HG02623 (cell line): ENCODE measurements around the gene SULF2.

Experiments used
- ATAC-seq: cut with Tn5 transposase; IDR thresholded peaks from one replicate; pipeline ENCODE4 v1.9.1; 2021; ENCODE audit warnings: moderate library complexity; ENCODE audit not compliant: unreplicated experiment

The SULF2 gene

GRCh38 chr20:47659904-47660601, 125.2 kb downstream of the SULF2 start:
- no peak for ATAC-seq

- ATAC-seq: no peak
Observed at GRCh38 chr20:47656318-47656717, 129.0 kb downstream of the SULF2 start.

GRCh38 chr20:47655635-47656034, 129.6 kb downstream of the SULF2 start:
- ATAC-seq: no peak

- no peak for ATAC-seq
Observed at GRCh38 chr20:47654370-47654769, 130.9 kb downstream of the SULF2 start.

- ATAC-seq: no peak
Observed at GRCh38 chr20:47653869-47654268, 131.4 kb downstream of the SULF2 start.

GRCh38 chr20:47652794-47653193, 132.5 kb downstream of the SULF2 start:
- no peak for ATAC-seq

- no peak for ATAC-seq
Observed at GRCh38 chr20:47652301-47652700, 133.0 kb downstream of the SULF2 start.

- ATAC-seq: no peak
Observed at GRCh38 chr20:47648943-47649342, 136.3 kb downstream of the SULF2 start.

- no peak for ATAC-seq
Observed at GRCh38 chr20:47647994-47648393, 137.3 kb downstream of the SULF2 start.

- no peak for ATAC-seq
Observed at GRCh38 chr20:47645632-47646031, 139.6 kb downstream of the SULF2 start.

GRCh38 chr20:47642624-47643023, 142.7 kb downstream of the SULF2 start:
- no peak for ATAC-seq

- no peak for ATAC-seq
Observed at GRCh38 chr20:47642118-47642517, 143.2 kb downstream of the SULF2 start.

- no peak for ATAC-seq
Observed at GRCh38 chr20:47638851-47639250, 146.4 kb downstream of the SULF2 start.

GRCh38 chr20:47635256-47635655, 150.0 kb downstream of the SULF2 start:
- ATAC-seq: no peak

- no peak for ATAC-seq
Observed at GRCh38 chr20:47631078-47631477, 154.2 kb downstream of the SULF2 start.

- no peak for ATAC-seq
Observed at GRCh38 chr20:47629907-47630306, 155.4 kb downstream of the SULF2 start.

- no peak for ATAC-seq
Observed at GRCh38 chr20:47627540-47627939, 157.7 kb downstream of the SULF2 start.

- ATAC-seq: no peak
Observed at GRCh38 chr20:47623206-47623605, 162.1 kb downstream of the SULF2 start.

GRCh38 chr20:47622118-47622665, 163.1 kb downstream of the SULF2 start:
- ATAC-seq: no peak

GRCh38 chr20:47620808-47621805, 164.2 kb downstream of the SULF2 start:
- no peak for ATAC-seq

- ATAC-seq: no peak
Observed at GRCh38 chr20:47618479-47618878, 166.8 kb downstream of the SULF2 start.
